Panc1 (cell line): ENCODE measurements around the gene ELL2. TPM values are rescaled to one million over a fixed set of nuclear protein-coding genes. Genes with fewer than 3 reads are reported as not detected.

Source experiments
- ATAC-seq: fragments of 200-7000 bp; cut with Tn5 transposase; 2 replicates; pipeline ENCODE4 v1.9.1; 2020; ENCODE audit warnings: mild to moderate bottlenecking, moderate library complexity
- BruUV-seq: library from RNA; stranded (reverse); fragments of 400-500 nt; replicated peaks from 2 replicates; lab custom pipeline; 2021; lab: Mats Ljungman, UMichigan
- CTCF ChIA-PET: fragments of 300-600 bp; sonication (Branson Sonifier 250); formaldehyde crosslinking; loops from one replicate; lab custom pipeline; 2022; ENCODE audit warnings: antibody characterized with exemption; lab: Charles Lee
- POLR2A ChIA-PET: fragments of 300-600 bp; sonication (Branson Sonifier 250); formaldehyde crosslinking; loops from one replicate; lab custom pipeline; 2022; ENCODE audit warnings: antibody characterized with exemption; lab: Charles Lee
- DNase-seq: peaks from one replicate; pipeline ENCODE4 v3.0.0-alpha.2; 2010; ENCODE audit warnings: low read depth, low spot score
- H3K27ac ChIP-seq: 2 replicates; pipeline ENCODE4 v1.5.1; 2011; ENCODE audit warnings: mild to moderate bottlenecking, low read length, inconsistent platforms
- H3K27me3 ChIP-seq: fragments of 200-500 bp; sonication (Bioruptor generic); 2 replicates; pipeline ENCODE4 v1.6.0; 2014; ENCODE audit warnings: low read length, inconsistent platforms; ENCODE audit not compliant: control insufficient read depth, insufficient read depth
- H3K36me3 ChIP-seq: fragments of 200-500 bp; sonication (Bioruptor generic); 2 replicates; pipeline ENCODE4 v1.5.1; 2014; ENCODE audit warnings: inconsistent platforms, mild to moderate bottlenecking, low read length, moderate library complexity; ENCODE audit not compliant: control insufficient read depth, insufficient read depth
- H3K4me1 ChIP-seq: 2 replicates; pipeline ENCODE4 v1.5.1; 2011; ENCODE audit warnings: inconsistent platforms, mild to moderate bottlenecking, low read length, moderate library complexity; ENCODE audit not compliant: control insufficient read depth, insufficient read depth
- H3K4me3 ChIP-seq, 2 experiments: 2 replicates each; pipeline ENCODE4 v1.5.1; 2011 to 2012; ENCODE audit warnings: low read depth in 2 of 2, low read length in 2 of 2, mild to moderate bottlenecking in 2 of 2, inconsistent platforms in 1 of 2, moderate library complexity in 1 of 2
- H3K9me3 ChIP-seq: fragments of 200-500 bp; sonication (Bioruptor generic); 2 replicates; pipeline ENCODE4 v1.5.1; 2014; ENCODE audit warnings: low read depth, mild to moderate bottlenecking, inconsistent platforms, low read length, moderate library complexity; ENCODE audit not compliant: control insufficient read depth, insufficient read depth
- CTCF ChIP-seq: fragments of 450-650 bp; IDR thresholded peaks from 2 replicates; pipeline ENCODE4 v1.5.1; 2017; ENCODE audit warnings: mild to moderate bottlenecking
- POLR2AphosphoS5 ChIP-seq: IDR thresholded peaks from 2 replicates; pipeline ENCODE4 v1.6.1; 2012; ENCODE audit warnings: mild to moderate bottlenecking, low read depth, low read length, moderate library complexity
- REST ChIP-seq, 2 experiments: IDR thresholded peaks; 2 replicates each; pipeline ENCODE4 v1.6.1; 2011 to 2012; ENCODE audit warnings: low read depth in 2 of 2, control low read depth in 1 of 2, low read length in 1 of 2, mild to moderate bottlenecking in 1 of 2, moderate library complexity in 1 of 2; ENCODE audit not compliant: insufficient read depth in 1 of 2
- SIN3A ChIP-seq: IDR thresholded peaks from 2 replicates; pipeline ENCODE4 v1.6.1; 2012; ENCODE audit warnings: low read depth, mild to moderate bottlenecking, low read length, moderate library complexity, borderline replicate concordance; ENCODE audit not compliant: insufficient read depth
- TCF7L2 ChIP-seq: IDR thresholded peaks from 2 replicates; pipeline ENCODE4 v1.6.1; 2011; ENCODE audit warnings: mild to moderate bottlenecking, low read depth, low read length, inconsistent platforms
- in situ Hi-C: cut with HindIII; loops from 2 replicates; pipeline ENCODE4 v1.10.0; 2016; ENCODE audit warnings: low sequenced_read_pairs, low pct_unique_long_range_greater_than_20kb
- intact Hi-C: fragments of 100-400 bp; cut with micrococcal nuclease; formaldehyde crosslinking; loops from one replicate; pipeline ENCODE4 v1.10.0; 2022; ENCODE audit not compliant: unreplicated experiment
- total RNA-seq: library from RNA; stranded (reverse); gene quantifications from one replicate; pipeline ENCODE4 v1.2.1, GENCODE V29; 2021; ENCODE audit not compliant: unreplicated experiment

Gene ELL2
- total RNA-seq, 1 experiment from 2014 or later = 68.5 TPM

- H3K4me3 ChIP-seq = no peak overlapping the region
- ATAC-seq = no peak
- no peaks in the 10 kb centered on the region for H3K9me3 ChIP-seq
- DNase-seq = no peak
- no peaks in the 10 kb centered on the region for H3K36me3 ChIP-seq
- no peak for TF ChIP-seq SIN3A
- TF ChIP-seq POLR2AphosphoS5 = no peak
- no peak for TF ChIP-seq REST (IDR thresholded peaks at IDR 0.05; ENCODE audit: insufficient read depth in 1 of 2, low read depth in 2 of 2, low read length in 1 of 2)
- no peak for TF ChIP-seq CTCF
- TF ChIP-seq TCF7L2 = no peak
- intact Hi-C loops (loop anchor here (10.0 kb wide), 1 partner anchor 196 kb away; no protein-coding TSS in a partner anchor), in situ Hi-C loops (no loop called here)
- no TSS peak for BruUV-seq
- H3K27me3 ChIP-seq = no peaks in the 10 kb centered on the region
- POLR2A ChIA-PET = no interaction called here
- CTCF ChIA-PET = no interaction called here
- peaks cover 3% of the 10 kb centered on the region; the same call in 1 of the 2 replicates for H3K4me1 ChIP-seq
- no peak overlapping the region for H3K27ac ChIP-seq
Observed at GRCh38 chr5:95969055-95969454, 7.4 kb upstream of the ELL2 start.

- H3K36me3 ChIP-seq = no peaks in the 10 kb centered on the region
- TF ChIP-seq REST (IDR thresholded peaks at IDR 0.05; ENCODE audit: insufficient read depth in 1 of 2, low read depth in 2 of 2, low read length in 1 of 2) (no peak), TCF7L2 (no peak), CTCF (no peak), SIN3A (no peak), POLR2AphosphoS5 (no peak)
- DNase-seq = no peak
- H3K27me3 ChIP-seq = no peaks in the 10 kb centered on the region
- H3K9me3 ChIP-seq = no peaks in the 10 kb centered on the region
- H3K27ac ChIP-seq = no peak overlapping the region
- intact Hi-C loops = loop anchor here (10.0 kb wide), 1 partner anchor 198 kb away; no protein-coding TSS in a partner anchor
- ChIA-PET CTCF (no interaction called here), POLR2A (interaction anchor here (0.6 kb wide), 1 partner anchor 100 kb away, joined by 3 read pairs; no protein-coding TSS in a partner anchor)
- no TSS peak for BruUV-seq
- no peak for ATAC-seq
- in situ Hi-C loops = no loop called here
- no peak overlapping the region for H3K4me3 ChIP-seq
- no peaks in the 10 kb centered on the region; the same call in none of the 2 replicates for H3K4me1 ChIP-seq
Observed at GRCh38 chr5:95967236-95967635, 5.6 kb upstream of the ELL2 start.
